NCI-H146 treated with DMSO at 0.1 percent for 48 hours (cell line): ENCODE data around the gene FN1.
"Not testable (repeated sequence)": the region's sequence is repeated elsewhere in the genome, so short reads cannot be mapped to it uniquely, and the experiment has no call there.

Experiments
- DNase-seq: peaks from one replicate; lab custom pipeline; 2025; ENCODE audit not compliant: unreplicated experiment; lab: John Stamatoyannopoulos, UW

The FN1 gene

GRCh38 chr2:215423928-215424540, 11.8 kb downstream of the FN1 start:
- no peak for DNase-seq

GRCh38 chr2:215423234-215423633, 12.6 kb downstream of the FN1 start:
- DNase-seq: no peak

GRCh38 chr2:215422676-215423075, 13.2 kb downstream of the FN1 start:
- DNase-seq: no peak

GRCh38 chr2:215421859-215422461, 13.9 kb downstream of the FN1 start:
- DNase-seq: no peak

GRCh38 chr2:215420471-215420935, 15.4 kb downstream of the FN1 start:
- DNase-seq: no peak

GRCh38 chr2:215419769-215420470, 15.9 kb downstream of the FN1 start:
- DNase-seq: no peak

- no peak for DNase-seq
Measured at GRCh38 chr2:215419113-215419512, 16.8 kb downstream of the FN1 start.

- no peak for DNase-seq
Measured at GRCh38 chr2:215418064-215418963, 17.6 kb downstream of the FN1 start.

- DNase-seq: no peak
Measured at GRCh38 chr2:215417400-215417951, 18.4 kb downstream of the FN1 start.

GRCh38 chr2:215416656-215417055, 19.2 kb downstream of the FN1 start:
- DNase-seq: no peak

- no peak for DNase-seq
Measured at GRCh38 chr2:215415820-215416577, 19.9 kb downstream of the FN1 start.

- DNase-seq: no peak
Measured at GRCh38 chr2:215415218-215415617, 20.6 kb downstream of the FN1 start.

GRCh38 chr2:215414674-215415073, 21.2 kb downstream of the FN1 start:
- DNase-seq: no peak

GRCh38 chr2:215413974-215414373, 21.9 kb downstream of the FN1 start:
- no peak for DNase-seq

GRCh38 chr2:215413484-215413777, 22.4 kb downstream of the FN1 start:
- DNase-seq: no peak

GRCh38 chr2:215411941-215412743, 23.7 kb downstream of the FN1 start:
- DNase-seq: no peak

- DNase-seq: no peak
Measured at GRCh38 chr2:215410932-215411285, 25.0 kb downstream of the FN1 start.

- DNase-seq: not testable (repeated sequence)
Measured at GRCh38 chr2:215410181-215410931, 25.5 kb downstream of the FN1 start.
